HCT116 (cell line): ENCODE results near the gene SCN2A. TPM values are rescaled to one million over a fixed set of nuclear protein-coding genes. Genes with fewer than 3 reads are reported as not detected.

Source experiments
- ATAC-seq: fragments of 200-7000 bp; cut with Tn5 transposase; 2 replicates; pipeline ENCODE4 v1.9.1; 2020; ENCODE audit warnings: mild to moderate bottlenecking, moderate library complexity
- BruUV-seq: library from RNA; stranded (reverse); fragments of 400-500 nt; replicated peaks from 2 replicates; lab custom pipeline; 2021; lab: Mats Ljungman, UMichigan
- CTCF ChIA-PET: fragments of 300-600 bp; sonication (Branson Sonifier 250); formaldehyde crosslinking; loops from one replicate; lab custom pipeline; 2021; ENCODE audit warnings: antibody characterized with exemption; lab: Charles Lee
- POLR2A ChIA-PET: fragments of 300-600, 350-600 bp; sonication (Branson Sonifier 250); formaldehyde crosslinking; loops from one replicate; lab custom pipeline; 2021; ENCODE audit warnings: antibody characterized with exemption; lab: Charles Lee
- RAD21 ChIA-PET, 2 experiments: fragments of 300-600 bp; sonication (Branson Sonifier 250); formaldehyde crosslinking; loops; one replicate each; lab custom pipeline; 2023; ENCODE audit warnings: low total read pairs in 2 of 2; ENCODE audit not compliant: uncharacterized antibody in 2 of 2, unreplicated experiment in 2 of 2, low non-redundant PET in 1 of 2; lab: Charles Lee
- DNase-seq: peaks from one replicate; pipeline ENCODE4 v3.0.0-alpha.2; 2010; ENCODE audit warnings: low read depth, low spot score
- H2AFZ ChIP-seq: fragments of 200-600 bp; shearing (Covaris generic), sonication (generic); 2 replicates; pipeline ENCODE4 v1.6.1; 2017; ENCODE audit warnings: low read depth, mixed run types, mixed read lengths, antibody characterized with exemption, low read length; ENCODE audit not compliant: poor library complexity, severe bottlenecking
- H3K27ac ChIP-seq: 2 replicates; pipeline ENCODE4 v1.5.1; 2012; ENCODE audit warnings: low read depth, low read length
- H3K27me3 ChIP-seq: fragments of 200-600 bp; sonication (generic); 2 replicates; pipeline ENCODE4 v1.6.1; 2016; ENCODE audit warnings: mixed run types, low read length, mixed read lengths; ENCODE audit not compliant: insufficient read depth
- H3K36me3 ChIP-seq, 2 experiments: fragments of 200-500 bp in 1 of 2; fragments of 200-600 bp in 1 of 2; sonication (Bioruptor generic) in 1 of 2; sonication (generic) in 1 of 2; 2 replicates each; pipeline versions ENCODE4 v1.5.1 to v1.6.1; 2014 to 2016; ENCODE audit warnings: low read length in 2 of 2, inconsistent platforms in 1 of 2, mixed read lengths in 1 of 2, mixed run types in 1 of 2; ENCODE audit not compliant: insufficient read depth in 2 of 2, control insufficient read depth in 1 of 2
- H3K4me1 ChIP-seq, 2 experiments: fragments of 200-600 bp in 1 of 2; sonication (generic) in 1 of 2; 2 replicates each; pipeline versions ENCODE4 v1.5.1 to v1.6.1; 2012 to 2017; ENCODE audit warnings: low read length in 2 of 2, inconsistent platforms in 1 of 2, mild to moderate bottlenecking in 1 of 2, mixed read lengths in 1 of 2, mixed run types in 1 of 2, moderate library complexity in 1 of 2; ENCODE audit not compliant: insufficient read depth in 2 of 2, control insufficient read depth in 1 of 2
- H3K4me2 ChIP-seq: fragments of 200-600 bp; sonication (generic); 2 replicates; pipeline ENCODE4 v1.6.1; 2017; ENCODE audit warnings: mixed run types, low read length, mixed read lengths
- H3K4me3 ChIP-seq, 2 experiments: fragments of 200-600 bp in 1 of 2; sonication (generic) in 1 of 2; replicated peaks in 1 of 2; 2 replicates each; pipeline ENCODE4 v1.5.1; 2011 to 2016; ENCODE audit warnings: low read length in 2 of 2, control low read depth in 1 of 2, low read depth in 1 of 2, mild to moderate bottlenecking in 1 of 2, mixed read lengths in 1 of 2, mixed run types in 1 of 2
- H3K79me2 ChIP-seq: fragments of 200-600 bp; sonication (generic); 2 replicates; pipeline ENCODE4 v1.6.1; 2017; ENCODE audit warnings: mild to moderate bottlenecking, mixed run types, low read length, moderate library complexity, mixed read lengths; ENCODE audit not compliant: insufficient read depth
- H3K9ac ChIP-seq: fragments of 200-600 bp; sonication (generic); 2 replicates; pipeline ENCODE4 v1.6.1; 2016; ENCODE audit warnings: low read length, mixed read lengths
- H3K9me2 ChIP-seq: fragments of 200-600 bp; sonication (generic), shearing (Covaris generic); 2 replicates; pipeline ENCODE4 v1.6.1; 2017; ENCODE audit warnings: mixed run types, mild to moderate bottlenecking, moderate library complexity; ENCODE audit not compliant: insufficient read depth
- H3K9me3 ChIP-seq, 2 experiments: fragments of 200-500 bp in 1 of 2; fragments of 200-600 bp in 1 of 2; sonication (Bioruptor generic) in 1 of 2; sonication (generic) in 1 of 2; 2 replicates each; pipeline ENCODE4 v1.6.1; 2014 to 2017; ENCODE audit warnings: low read length in 2 of 2, mixed read lengths in 2 of 2, inconsistent platforms in 1 of 2, low read depth in 1 of 2, mild to moderate bottlenecking in 1 of 2, mixed run types in 1 of 2, moderate library complexity in 1 of 2; ENCODE audit not compliant: control insufficient read depth in 1 of 2, insufficient read depth in 1 of 2
- H4K20me1 ChIP-seq: fragments of 200-600 bp; sonication (generic), shearing (Covaris generic); 2 replicates; pipeline ENCODE4 v1.6.1; 2017; ENCODE audit warnings: mixed run types, mild to moderate bottlenecking, moderate library complexity; ENCODE audit not compliant: insufficient read depth
- CBX3 ChIP-seq: IDR thresholded peaks from 2 replicates; pipeline ENCODE4 v1.6.1; 2012; ENCODE audit warnings: low read depth
- EGR1 ChIP-seq: IDR thresholded peaks from 2 replicates; pipeline ENCODE4 v1.6.1; 2012; ENCODE audit warnings: low read depth
- ELF1 ChIP-seq: IDR thresholded peaks from 2 replicates; pipeline ENCODE4 v1.6.1; 2012; ENCODE audit warnings: low read depth, borderline replicate concordance
- EZH2 ChIP-seq: fragments of 200-600 bp; sonication (generic); IDR thresholded peaks from 2 replicates; pipeline ENCODE4 v1.6.1; 2017; ENCODE audit warnings: antibody characterized with exemption, mixed run types
- POLR2AphosphoS5 ChIP-seq: IDR thresholded peaks from 2 replicates; pipeline ENCODE4 v1.6.1; 2011; ENCODE audit warnings: mild to moderate bottlenecking, low read depth, low read length, moderate library complexity
- SIN3A ChIP-seq: IDR thresholded peaks from 2 replicates; pipeline ENCODE4 v1.6.1; 2012; ENCODE audit warnings: low read depth
- SP1 ChIP-seq: IDR thresholded peaks from 2 replicates; pipeline ENCODE4 v1.6.1; 2012; ENCODE audit warnings: low read depth
- SRF ChIP-seq: IDR thresholded peaks from 2 replicates; pipeline ENCODE4 v1.6.1; 2012; ENCODE audit warnings: low read depth
- TCF7L2 ChIP-seq: IDR thresholded peaks from 2 replicates; pipeline ENCODE4 v1.7.0; 2011; ENCODE audit warnings: borderline replicate concordance, inconsistent platforms; ENCODE audit not compliant: insufficient read depth, insufficient read length; ENCODE audit errors: extremely low read depth
- YY1 ChIP-seq: IDR thresholded peaks from 2 replicates; pipeline ENCODE4 v1.6.1; 2011; ENCODE audit warnings: low read length, low read depth, moderate library complexity, mild to moderate bottlenecking; ENCODE audit not compliant: insufficient replicate concordance; ENCODE audit errors: extremely low read depth
- ZNF274 ChIP-seq: fragments of 200-500 bp; sonication (Bioruptor generic); IDR thresholded peaks from 2 replicates; pipeline ENCODE4 v1.6.1; 2014; ENCODE audit warnings: mild to moderate bottlenecking, low read depth, low read length, inconsistent platforms
- intact Hi-C: fragments of 100-400 bp; cut with micrococcal nuclease; formaldehyde crosslinking; loops from 2 replicates; pipeline ENCODE4 v1.10.0; 2022
- total RNA-seq: library from RNA; stranded (reverse); gene quantifications from one replicate; pipeline ENCODE4 v1.2.1, GENCODE V29; 2021; ENCODE audit not compliant: unreplicated experiment
- TF ChIP-seq, protein P1 (sequence below): IDR thresholded peaks from 2 replicates; pipeline ENCODE4 v1.6.1; 2011; ENCODE audit warnings: mild to moderate bottlenecking, low read length, moderate library complexity; ENCODE audit not compliant: insufficient replicate concordance; ENCODE audit errors: extremely low read depth
- TF ChIP-seq, protein P2 (sequence below): IDR thresholded peaks from 2 replicates; pipeline ENCODE4 v1.6.1; 2012
- TF ChIP-seq, protein P3 (sequence below), 3 experiments: fragments of 200-600 bp in 1 of 3; sonication (generic) in 1 of 3; IDR thresholded peaks in 2 of 3; conservative IDR thresholded peaks in 1 of 3; 2 replicates each; pipeline ENCODE4 v1.5.1; 2012 to 2017; ENCODE audit warnings: low read depth in 2 of 3, low read length in 2 of 3, antibody characterized with exemption in 1 of 3, borderline replicate concordance in 1 of 3, control low read depth in 1 of 3, mild to moderate bottlenecking in 1 of 3, mixed read lengths in 1 of 3, mixed run types in 1 of 3, moderate library complexity in 1 of 3; ENCODE audit not compliant: insufficient read depth in 1 of 3
- TF ChIP-seq, protein P4 (sequence below): IDR thresholded peaks from 2 replicates; pipeline ENCODE4 v1.6.1; 2012; ENCODE audit warnings: low read depth

SCN2A gene
- total RNA-seq, 1 experiment from 2014 or later, result 0.25 TPM

DNA sequence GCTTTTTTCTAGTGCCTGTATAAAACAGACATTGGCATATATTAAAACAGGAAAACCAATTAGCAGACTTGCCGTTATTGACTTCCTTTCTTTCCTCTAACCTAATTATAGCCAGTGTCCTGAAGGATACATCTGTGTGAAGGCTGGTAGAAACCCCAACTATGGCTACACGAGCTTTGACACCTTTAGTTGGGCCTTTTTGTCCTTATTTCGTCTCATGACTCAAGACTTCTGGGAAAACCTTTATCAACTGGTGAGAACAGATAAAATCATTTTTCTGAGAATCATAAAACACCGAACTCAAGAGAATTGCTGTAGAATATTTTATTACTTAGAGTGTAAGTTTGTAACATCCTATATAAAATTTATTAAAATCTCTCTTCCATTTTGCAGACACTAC, 74.3 kb downstream of the SCN2A start:
- ATAC-seq, result no peak
- H3K4me3 ChIP-seq, result no peak overlapping the region
- no TSS peak for BruUV-seq
- no peak overlapping the region for H2AFZ ChIP-seq
- no peak for DNase-seq
- intact Hi-C loops, result no loop called here
- no peaks in the 10 kb centered on the region for H3K4me1 ChIP-seq
- no peak overlapping the region for H3K4me2 ChIP-seq
- CTCF ChIA-PET, result no interaction called here
- H3K9ac ChIP-seq, result no peak overlapping the region
- POLR2A ChIA-PET, result no interaction called here
- TF ChIP-seq ELF1 (no peak), SIN3A (no peak), SRF (no peak), SP1 (no peak), POLR2AphosphoS5 (no peak), EGR1 (no peak), CBX3 (no peak), EZH2 (no peak), TCF7L2 (no peak), YY1 (no peak), ZNF274 (no peak)
- TF ChIP-seq, protein P1, sequence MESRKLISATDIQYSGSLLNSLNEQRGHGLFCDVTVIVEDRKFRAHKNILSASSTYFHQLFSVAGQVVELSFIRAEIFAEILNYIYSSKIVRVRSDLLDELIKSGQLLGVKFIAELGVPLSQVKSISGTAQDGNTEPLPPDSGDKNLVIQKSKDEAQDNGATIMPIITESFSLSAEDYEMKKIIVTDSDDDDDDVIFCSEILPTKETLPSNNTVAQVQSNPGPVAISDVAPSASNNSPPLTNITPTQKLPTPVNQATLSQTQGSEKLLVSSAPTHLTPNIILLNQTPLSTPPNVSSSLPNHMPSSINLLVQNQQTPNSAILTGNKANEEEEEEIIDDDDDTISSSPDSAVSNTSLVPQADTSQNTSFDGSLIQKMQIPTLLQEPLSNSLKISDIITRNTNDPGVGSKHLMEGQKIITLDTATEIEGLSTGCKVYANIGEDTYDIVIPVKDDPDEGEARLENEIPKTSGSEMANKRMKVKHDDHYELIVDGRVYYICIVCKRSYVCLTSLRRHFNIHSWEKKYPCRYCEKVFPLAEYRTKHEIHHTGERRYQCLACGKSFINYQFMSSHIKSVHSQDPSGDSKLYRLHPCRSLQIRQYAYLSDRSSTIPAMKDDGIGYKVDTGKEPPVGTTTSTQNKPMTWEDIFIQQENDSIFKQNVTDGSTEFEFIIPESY, result no peak
- TF ChIP-seq, protein P2, sequence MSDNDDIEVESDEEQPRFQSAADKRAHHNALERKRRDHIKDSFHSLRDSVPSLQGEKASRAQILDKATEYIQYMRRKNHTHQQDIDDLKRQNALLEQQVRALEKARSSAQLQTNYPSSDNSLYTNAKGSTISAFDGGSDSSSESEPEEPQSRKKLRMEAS, result no peak
- TF ChIP-seq, protein P3, sequence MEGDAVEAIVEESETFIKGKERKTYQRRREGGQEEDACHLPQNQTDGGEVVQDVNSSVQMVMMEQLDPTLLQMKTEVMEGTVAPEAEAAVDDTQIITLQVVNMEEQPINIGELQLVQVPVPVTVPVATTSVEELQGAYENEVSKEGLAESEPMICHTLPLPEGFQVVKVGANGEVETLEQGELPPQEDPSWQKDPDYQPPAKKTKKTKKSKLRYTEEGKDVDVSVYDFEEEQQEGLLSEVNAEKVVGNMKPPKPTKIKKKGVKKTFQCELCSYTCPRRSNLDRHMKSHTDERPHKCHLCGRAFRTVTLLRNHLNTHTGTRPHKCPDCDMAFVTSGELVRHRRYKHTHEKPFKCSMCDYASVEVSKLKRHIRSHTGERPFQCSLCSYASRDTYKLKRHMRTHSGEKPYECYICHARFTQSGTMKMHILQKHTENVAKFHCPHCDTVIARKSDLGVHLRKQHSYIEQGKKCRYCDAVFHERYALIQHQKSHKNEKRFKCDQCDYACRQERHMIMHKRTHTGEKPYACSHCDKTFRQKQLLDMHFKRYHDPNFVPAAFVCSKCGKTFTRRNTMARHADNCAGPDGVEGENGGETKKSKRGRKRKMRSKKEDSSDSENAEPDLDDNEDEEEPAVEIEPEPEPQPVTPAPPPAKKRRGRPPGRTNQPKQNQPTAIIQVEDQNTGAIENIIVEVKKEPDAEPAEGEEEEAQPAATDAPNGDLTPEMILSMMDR (IDR thresholded peaks at IDR 0.05 in 2 of 3, conservative IDR thresholded peaks at IDR 0.05 in 1 of 3; ENCODE audit: borderline replicate concordance in 1 of 3, insufficient read depth in 1 of 3, low read depth in 2 of 3, low read length in 2 of 3), result no peak
- TF ChIP-seq, protein P4, sequence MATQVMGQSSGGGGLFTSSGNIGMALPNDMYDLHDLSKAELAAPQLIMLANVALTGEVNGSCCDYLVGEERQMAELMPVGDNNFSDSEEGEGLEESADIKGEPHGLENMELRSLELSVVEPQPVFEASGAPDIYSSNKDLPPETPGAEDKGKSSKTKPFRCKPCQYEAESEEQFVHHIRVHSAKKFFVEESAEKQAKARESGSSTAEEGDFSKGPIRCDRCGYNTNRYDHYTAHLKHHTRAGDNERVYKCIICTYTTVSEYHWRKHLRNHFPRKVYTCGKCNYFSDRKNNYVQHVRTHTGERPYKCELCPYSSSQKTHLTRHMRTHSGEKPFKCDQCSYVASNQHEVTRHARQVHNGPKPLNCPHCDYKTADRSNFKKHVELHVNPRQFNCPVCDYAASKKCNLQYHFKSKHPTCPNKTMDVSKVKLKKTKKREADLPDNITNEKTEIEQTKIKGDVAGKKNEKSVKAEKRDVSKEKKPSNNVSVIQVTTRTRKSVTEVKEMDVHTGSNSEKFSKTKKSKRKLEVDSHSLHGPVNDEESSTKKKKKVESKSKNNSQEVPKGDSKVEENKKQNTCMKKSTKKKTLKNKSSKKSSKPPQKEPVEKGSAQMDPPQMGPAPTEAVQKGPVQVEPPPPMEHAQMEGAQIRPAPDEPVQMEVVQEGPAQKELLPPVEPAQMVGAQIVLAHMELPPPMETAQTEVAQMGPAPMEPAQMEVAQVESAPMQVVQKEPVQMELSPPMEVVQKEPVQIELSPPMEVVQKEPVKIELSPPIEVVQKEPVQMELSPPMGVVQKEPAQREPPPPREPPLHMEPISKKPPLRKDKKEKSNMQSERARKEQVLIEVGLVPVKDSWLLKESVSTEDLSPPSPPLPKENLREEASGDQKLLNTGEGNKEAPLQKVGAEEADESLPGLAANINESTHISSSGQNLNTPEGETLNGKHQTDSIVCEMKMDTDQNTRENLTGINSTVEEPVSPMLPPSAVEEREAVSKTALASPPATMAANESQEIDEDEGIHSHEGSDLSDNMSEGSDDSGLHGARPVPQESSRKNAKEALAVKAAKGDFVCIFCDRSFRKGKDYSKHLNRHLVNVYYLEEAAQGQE, result no peak
- no peaks in the 10 kb centered on the region for H4K20me1 ChIP-seq
- RAD21 ChIA-PET, result no interaction called here
- no peaks in the 10 kb centered on the region for H3K9me2 ChIP-seq
- H3K79me2 ChIP-seq, result no peaks in the 10 kb centered on the region
- no peaks in the 10 kb centered on the region for H3K9me3 ChIP-seq
- no peaks in the 10 kb centered on the region for H3K36me3 ChIP-seq
- no peak overlapping the region for H3K27ac ChIP-seq
- no peaks in the 10 kb centered on the region for H3K27me3 ChIP-seq
